ENCODE data around the gene MPRIP.

MPRIP gene

GRCh38 chr17:17093764-17094163, 51.5 kb downstream of the MPRIP start:
- TF ChIP-seq EZH2 (IDR thresholded peaks at IDR 0.05; ENCODE audit: borderline replicate concordance, low read depth, low read length, severe bottlenecking) (no peak), CTCF (IDR thresholded peaks at IDR 0.05; ENCODE audit: borderline replicate concordance, extremely low read depth, low read length, poor library complexity, severe bottlenecking) (no peak)
- DNase-seq: no peak
- H3K27me3 ChIP-seq (ENCODE audit: insufficient read depth, low read length, poor library complexity): no peaks in the 10 kb centered on the region
- H3K36me3 ChIP-seq (ENCODE audit: insufficient read depth, low read length): peaks cover 58% of the 10 kb centered on the region
- H3K4me2 ChIP-seq (ENCODE audit: insufficient read depth, low read length): no peak overlapping the region
- H2AFZ ChIP-seq (ENCODE audit: low read depth, low read length): no peak overlapping the region
- no peaks in the 10 kb centered on the region for H3K9me3 ChIP-seq (ENCODE audit: insufficient read depth, low read length, severe bottlenecking)
- peaks cover 75% of the 10 kb centered on the region for H4K20me1 ChIP-seq (ENCODE audit: insufficient read depth, low read length)
- no peak for ATAC-seq (ENCODE audit: insufficient read depth, low read depth)
- no peak overlapping the region for H3K9ac ChIP-seq (ENCODE audit: low read depth, low read length)
- no peaks in the 10 kb centered on the region for H3K4me1 ChIP-seq (ENCODE audit: insufficient read depth, low read length)
- H3K79me2 ChIP-seq (ENCODE audit: insufficient read depth, low read length): peaks cover 81% of the 10 kb centered on the region
- no peak overlapping the region for H3K4me3 ChIP-seq (ENCODE audit: low read depth in 1 of 2, low read length in 2 of 2)
- no peak overlapping the region for H3K27ac ChIP-seq (ENCODE audit: low read length)

- H3K4me1 ChIP-seq (ENCODE audit: insufficient read depth, low read length): no peaks in the 10 kb centered on the region
These were observed 54.4 kb downstream of the MPRIP start for GRCh38 chr17:17096438-17097178.

GRCh38 chr17:17097763-17098345, 55.6 kb downstream of the MPRIP start:
- H2AFZ ChIP-seq (ENCODE audit: low read depth, low read length): no peak overlapping the region
- H3K4me3 ChIP-seq (ENCODE audit: low read depth in 1 of 2, low read length in 2 of 2): no peak overlapping the region
- ATAC-seq (ENCODE audit: insufficient read depth, low read depth) (no peak), DNase-seq (no peak)
- no peak overlapping the region for H3K27ac ChIP-seq (ENCODE audit: low read length)
- no peak overlapping the region for H3K9ac ChIP-seq (ENCODE audit: low read depth, low read length)
- peaks cover 74% of the 10 kb centered on the region for H3K79me2 ChIP-seq (ENCODE audit: insufficient read depth, low read length)
- TF ChIP-seq EZH2 (IDR thresholded peaks at IDR 0.05; ENCODE audit: borderline replicate concordance, low read depth, low read length, severe bottlenecking) (no peak), CTCF (IDR thresholded peaks at IDR 0.05; ENCODE audit: borderline replicate concordance, extremely low read depth, low read length, poor library complexity, severe bottlenecking) (no peak)
- peaks cover 56% of the 10 kb centered on the region for H4K20me1 ChIP-seq (ENCODE audit: insufficient read depth, low read length)
- no peak overlapping the region for H3K4me2 ChIP-seq (ENCODE audit: insufficient read depth, low read length)
- no peaks in the 10 kb centered on the region for H3K4me1 ChIP-seq (ENCODE audit: insufficient read depth, low read length)
- no peaks in the 10 kb centered on the region for H3K9me3 ChIP-seq (ENCODE audit: insufficient read depth, low read length, severe bottlenecking)
- no peaks in the 10 kb centered on the region for H3K27me3 ChIP-seq (ENCODE audit: insufficient read depth, low read length, poor library complexity)
- peaks cover 45% of the 10 kb centered on the region for H3K36me3 ChIP-seq (ENCODE audit: insufficient read depth, low read length)

More at GRCh38 chr17:17096438-17097178, 54.4 kb downstream of the MPRIP start:
- ATAC-seq (ENCODE audit: insufficient read depth, low read depth) (no peak), DNase-seq (no peak)
- peaks cover 57% of the 10 kb centered on the region for H4K20me1 ChIP-seq (ENCODE audit: insufficient read depth, low read length)
- H3K4me3 ChIP-seq (ENCODE audit: low read depth in 1 of 2, low read length in 2 of 2): no peak overlapping the region
- H3K4me2 ChIP-seq (ENCODE audit: insufficient read depth, low read length): no peak overlapping the region
- H2AFZ ChIP-seq (ENCODE audit: low read depth, low read length): no peak overlapping the region
- H3K79me2 ChIP-seq (ENCODE audit: insufficient read depth, low read length): peaks cover 75% of the 10 kb centered on the region
- TF ChIP-seq EZH2 (IDR thresholded peaks at IDR 0.05; ENCODE audit: borderline replicate concordance, low read depth, low read length, severe bottlenecking) (no peak), CTCF (IDR thresholded peaks at IDR 0.05; ENCODE audit: borderline replicate concordance, extremely low read depth, low read length, poor library complexity, severe bottlenecking) (no peak)
- H3K9me3 ChIP-seq (ENCODE audit: insufficient read depth, low read length, severe bottlenecking): no peaks in the 10 kb centered on the region
- peaks cover 44% of the 10 kb centered on the region for H3K36me3 ChIP-seq (ENCODE audit: insufficient read depth, low read length)
- H3K27me3 ChIP-seq (ENCODE audit: insufficient read depth, low read length, poor library complexity): no peaks in the 10 kb centered on the region
- no peak overlapping the region for H3K27ac ChIP-seq (ENCODE audit: low read length)
- H3K9ac ChIP-seq (ENCODE audit: low read depth, low read length): no peak overlapping the region

Data from DND-41 (cell line).